HEK293 (cell line): Measurements from ENCODE around the gene GALNT6.

Experiments
- KLF9 ChIP-seq: fragments of 450-650 bp; formaldehyde crosslinking; IDR thresholded peaks from 2 replicates; pipeline ENCODE4 v1.5.1; 2016; ENCODE audit warnings: missing biosample characterization, missing genetic modification characterization, low read depth
- PBX3 ChIP-seq: sonication (generic); formaldehyde crosslinking; IDR thresholded peaks from 2 replicates; pipeline ENCODE4 v1.8.1; 2022; ENCODE audit warnings: mild to moderate bottlenecking, moderate library complexity, missing genetic modification reagents
- ZNF501 ChIP-seq: fragments of 450-650 bp; formaldehyde crosslinking; IDR thresholded peaks from 2 replicates; pipeline ENCODE4 v1.5.1; 2016; ENCODE audit warnings: missing biosample characterization, missing genetic modification characterization

- no peak for TF ChIP-seq KLF9 (tag by site-specific recombination)
- no peak for TF ChIP-seq PBX3 (CRISPR knock-in tag)
- TF ChIP-seq ZNF501: no peak
Measured at GRCh38 chr12:51405801-51406207, 14.6 kb upstream of the GALNT6 start.
